IMR-90 (cell line): ENCODE measurements around the gene BCL11B. TPM values are rescaled to one million over a fixed set of nuclear protein-coding genes. Genes with fewer than 3 reads are reported as not detected.

Source experiments
- ATAC-seq: fragments of 200-7000 bp; cut with Tn5 transposase; 2 replicates; pipeline ENCODE4 v1.9.1; 2020; ENCODE audit warnings: low read depth, mild to moderate bottlenecking, moderate library complexity
- BruUV-seq: library from RNA; stranded (reverse); fragments of 400-500 nt; replicated peaks from 2 replicates; lab custom pipeline; 2021; lab: Mats Ljungman, UMichigan
- CTCF ChIA-PET: fragments of 300-600 bp; formaldehyde crosslinking; extraction: SDS; loops from one replicate; lab custom pipeline; 2021; ENCODE audit warnings: antibody characterized with exemption; lab: Yijun Ruan, JAX
- POLR2A ChIA-PET: fragments of 300-600 bp; sonication (Branson Sonifier 250); formaldehyde crosslinking; loops from one replicate; lab custom pipeline; 2022; ENCODE audit warnings: antibody characterized with exemption; ENCODE audit not compliant: unreplicated experiment; lab: Charles Lee
- DNase-seq: peaks from one replicate; pipeline ENCODE4 v3.0.0; 2013
- H2AFZ ChIP-seq: replicated peaks from 2 replicates; pipeline ENCODE3; 2013; ENCODE audit warnings: low read length, mild to moderate bottlenecking; ENCODE audit not compliant: poor library complexity
- H2AK5ac ChIP-seq: 2 replicates; pipeline ENCODE4 v1.6.1; 2013; ENCODE audit warnings: low read depth, low read length, inconsistent platforms
- H2AK9ac ChIP-seq: replicated peaks from 2 replicates; pipeline ENCODE3; 2013; ENCODE audit warnings: mild to moderate bottlenecking, low read depth, low read length, moderate library complexity; ENCODE audit not compliant: poor library complexity
- H2BK120ac ChIP-seq: 2 replicates; pipeline ENCODE4 v1.6.1; 2013; ENCODE audit warnings: low read depth, low read length, inconsistent platforms
- H2BK15ac ChIP-seq: 3 replicates; pipeline ENCODE4 v1.6.1; 2013; ENCODE audit warnings: low read depth, low read length, inconsistent platforms
- H2BK20ac ChIP-seq: 2 replicates; pipeline ENCODE4 v1.6.1; 2013; ENCODE audit warnings: low read depth, mild to moderate bottlenecking, inconsistent platforms, low read length, moderate library complexity
- H2BK5ac ChIP-seq: 2 replicates; pipeline ENCODE4 v1.6.1; 2013; ENCODE audit warnings: mild to moderate bottlenecking, low read depth, low read length, inconsistent platforms; ENCODE audit not compliant: poor library complexity, severe bottlenecking
- H3K14ac ChIP-seq: replicated peaks from 2 replicates; pipeline ENCODE4 v1.6.1; 2013; ENCODE audit warnings: low read depth, low read length, inconsistent platforms
- H3K18ac ChIP-seq: 2 replicates; pipeline ENCODE4 v1.6.1; 2013; ENCODE audit warnings: low read depth, low read length, control low read depth
- H3K23ac ChIP-seq: 2 replicates; pipeline ENCODE4 v1.6.1; 2013; ENCODE audit warnings: low read depth, low read length, inconsistent platforms
- H3K27ac ChIP-seq: 2 replicates; pipeline ENCODE4 v1.5.1; 2013; ENCODE audit warnings: mild to moderate bottlenecking, control low read depth, low read length; ENCODE audit not compliant: insufficient read depth
- H3K27me3 ChIP-seq: 2 replicates; pipeline ENCODE4 v1.6.1; 2013; ENCODE audit warnings: low read length; ENCODE audit not compliant: control insufficient read depth, insufficient read depth
- H3K36me3 ChIP-seq: 2 replicates; pipeline ENCODE4 v1.6.1; 2013; ENCODE audit warnings: low read length, mixed read lengths; ENCODE audit not compliant: control insufficient read depth, insufficient read depth
- H3K4ac ChIP-seq: 2 replicates; pipeline ENCODE4 v1.6.1; 2013; ENCODE audit warnings: low read depth, low read length, inconsistent platforms
- H3K4me1 ChIP-seq: 2 replicates; pipeline ENCODE4 v1.6.1; 2013; ENCODE audit warnings: low read length, mixed read lengths; ENCODE audit not compliant: control insufficient read depth, insufficient read depth
- H3K4me2 ChIP-seq: 2 replicates; pipeline ENCODE4 v1.6.1; 2013; ENCODE audit warnings: low read depth, mild to moderate bottlenecking, control low read depth, low read length, moderate library complexity
- H3K4me3 ChIP-seq: 2 replicates; pipeline ENCODE4 v1.5.1; 2013; ENCODE audit warnings: low read depth, mild to moderate bottlenecking, control low read depth, low read length, moderate library complexity; ENCODE audit not compliant: insufficient read depth
- H3K56ac ChIP-seq: 2 replicates; pipeline ENCODE4 v1.6.1; 2013; ENCODE audit warnings: low read length, inconsistent platforms; ENCODE audit not compliant: insufficient read depth; ENCODE audit errors: extremely low read depth
- H3K79me1 ChIP-seq, 2 experiments: 2 replicates each; pipeline ENCODE4 v1.6.1; 2013; ENCODE audit warnings: low read length in 2 of 2, inconsistent platforms in 1 of 2, low read depth in 1 of 2
- H3K9ac ChIP-seq: 2 replicates; pipeline ENCODE4 v1.6.1; 2013; ENCODE audit warnings: low read depth, low read length, control low read depth
- H3K9me1 ChIP-seq: 2 replicates; pipeline ENCODE4 v1.6.1; 2013; ENCODE audit warnings: low read length, inconsistent platforms; ENCODE audit not compliant: insufficient read depth
- H3K9me3 ChIP-seq: 2 replicates; pipeline ENCODE4 v1.6.1; 2013; ENCODE audit warnings: low read length; ENCODE audit not compliant: control insufficient read depth, insufficient read depth
- H4K20me1 ChIP-seq: 2 replicates; pipeline ENCODE4 v1.6.1; 2013; ENCODE audit warnings: low read length, inconsistent platforms; ENCODE audit not compliant: insufficient read depth
- H4K5ac ChIP-seq: 2 replicates; pipeline ENCODE4 v1.6.1; 2013; ENCODE audit warnings: mild to moderate bottlenecking, low read depth, low read length, control low read depth
- H4K8ac ChIP-seq, 2 experiments: 2 replicates each; pipeline ENCODE4 v1.6.1; 2013; ENCODE audit warnings: low read depth in 2 of 2, low read length in 2 of 2, control low read depth in 1 of 2, inconsistent platforms in 1 of 2
- H4K91ac ChIP-seq: 2 replicates; pipeline ENCODE4 v1.6.1; 2013; ENCODE audit warnings: low read depth, low read length, inconsistent platforms; ENCODE audit not compliant: insufficient read depth
- BHLHE40 ChIP-seq: fragments of 150-350 bp; IDR thresholded peaks from 2 replicates; pipeline ENCODE4 v1.6.1; 2016; ENCODE audit warnings: mild to moderate bottlenecking, low read depth, low read length
- CEBPB ChIP-seq: IDR thresholded peaks from 2 replicates; pipeline ENCODE4 v1.6.1; 2012; ENCODE audit warnings: low read depth, low read length, improper control_type of control experiment
- CHD1 ChIP-seq: IDR thresholded peaks from 2 replicates; pipeline ENCODE4 v1.6.1; 2012; ENCODE audit warnings: low read depth, low read length, improper control_type of control experiment
- FOS ChIP-seq: fragments of 150-350 bp; IDR thresholded peaks from 2 replicates; pipeline ENCODE4 v1.6.1; 2016; ENCODE audit warnings: low read depth, low read length
- MAFK ChIP-seq: IDR thresholded peaks from 2 replicates; pipeline ENCODE4 v1.6.1; 2012; ENCODE audit warnings: low read depth, low read length, improper control_type of control experiment
- MAZ ChIP-seq: IDR thresholded peaks from 2 replicates; pipeline ENCODE4 v1.6.1; 2012; ENCODE audit warnings: low read depth, mild to moderate bottlenecking, low read length, improper control_type of control experiment, moderate library complexity, borderline replicate concordance
- MXI1 ChIP-seq: IDR thresholded peaks from 2 replicates; pipeline ENCODE4 v1.6.1; 2012; ENCODE audit warnings: low read depth, mild to moderate bottlenecking, low read length, moderate library complexity, borderline replicate concordance
- NFE2L2 ChIP-seq: fragments of 150-350 bp; IDR thresholded peaks from 2 replicates; pipeline ENCODE4 v1.6.1; 2016; ENCODE audit warnings: low read depth, mild to moderate bottlenecking, low read length
- POLR2A ChIP-seq: IDR thresholded peaks from 2 replicates; pipeline ENCODE4 v1.6.1; 2012; ENCODE audit warnings: mild to moderate bottlenecking, low read depth, low read length
- RAD21 ChIP-seq: IDR thresholded peaks from 2 replicates; pipeline ENCODE4 v1.6.1; 2012; ENCODE audit warnings: low read length, improper control_type of control experiment
- RCOR1 ChIP-seq: IDR thresholded peaks from 2 replicates; pipeline ENCODE4 v1.6.1; 2012; ENCODE audit warnings: mild to moderate bottlenecking, low read length, improper control_type of control experiment; ENCODE audit not compliant: insufficient replicate concordance
- RFX5 ChIP-seq: IDR thresholded peaks from 2 replicates; pipeline ENCODE4 v1.8.0; 2012; ENCODE audit warnings: low read depth, mild to moderate bottlenecking, low read length, moderate library complexity
- SMC3 ChIP-seq: fragments of 150-350 bp; IDR thresholded peaks from 2 replicates; pipeline ENCODE4 v1.6.1; 2016; ENCODE audit warnings: low read depth, mild to moderate bottlenecking, antibody characterized with exemption, low read length, moderate library complexity
- WGBS, 2 experiments: methylation state at CpG; one replicate each; pipeline versions ENCODE4 v1.1.5 to v1.1.7; 2013; ENCODE audit warnings: missing lambda C conversion rate in 2 of 2; ENCODE audit not compliant: insufficient read length in 1 of 2; ENCODE audit errors: extremely low coverage in 2 of 2; 5-methylcytosine and 5-hydroxymethylcytosine counted together
- dilution Hi-C: fragments of 300-500 bp; cut with HindIII; formaldehyde crosslinking; loops from one replicate; pipeline ENCODE4 v1.14.3; 2018; ENCODE audit warnings: low sequenced_read_pairs; ENCODE audit not compliant: unreplicated experiment
- in situ Hi-C: fragments of 300-500 bp; cut with MboI; formaldehyde crosslinking; loops from 3 replicates; pipeline ENCODE4 v1.14.3; 2019; ENCODE audit warnings: low sequenced_read_pairs, inconsistent platforms, mixed read lengths
- intact Hi-C: fragments of 100-400 bp; cut with micrococcal nuclease; formaldehyde crosslinking; loops from 2 replicates; pipeline ENCODE4 v1.10.0; 2022
- polyA plus RNA-seq, 3 experiments: library from polyadenylated mRNA; depleted of rRNA; stranded (reverse); fragments of >200 nt; gene quantifications; 2 replicates each; pipeline ENCODE4 v1.2.3, GENCODE V29; 2012; ENCODE audit warnings: low replicate concordance in 1 of 3
- total RNA-seq: library from RNA; depleted of rRNA; stranded (reverse); fragments of >200 nt; gene quantifications from 2 replicates; pipeline ENCODE4 v1.2.3, GENCODE V29; 2012
- TF ChIP-seq, protein P1 (sequence below): conservative IDR thresholded peaks from 2 replicates; pipeline ENCODE4 v1.5.1; 2012; ENCODE audit warnings: mild to moderate bottlenecking, low read depth, low read length, improper control_type of control experiment
- TF ChIP-seq, protein P2 (sequence below): fragments of 150-350 bp; IDR thresholded peaks from 2 replicates; pipeline ENCODE4 v1.6.1; 2017; ENCODE audit warnings: mild to moderate bottlenecking, antibody characterized with exemption, low read length, low read depth
- TF ChIP-seq, protein P3 (sequence below): fragments of 150-350 bp; IDR thresholded peaks from 2 replicates; pipeline ENCODE4 v1.6.1; 2016; ENCODE audit warnings: low read depth, mild to moderate bottlenecking, low read length, moderate library complexity, borderline replicate concordance

The BCL11B gene
- total and polyA plus RNA-seq, 2 of the 4 experiments (the other 2 are of a cell fraction) = under 0.01 TPM; not detected in 1

DNA sequence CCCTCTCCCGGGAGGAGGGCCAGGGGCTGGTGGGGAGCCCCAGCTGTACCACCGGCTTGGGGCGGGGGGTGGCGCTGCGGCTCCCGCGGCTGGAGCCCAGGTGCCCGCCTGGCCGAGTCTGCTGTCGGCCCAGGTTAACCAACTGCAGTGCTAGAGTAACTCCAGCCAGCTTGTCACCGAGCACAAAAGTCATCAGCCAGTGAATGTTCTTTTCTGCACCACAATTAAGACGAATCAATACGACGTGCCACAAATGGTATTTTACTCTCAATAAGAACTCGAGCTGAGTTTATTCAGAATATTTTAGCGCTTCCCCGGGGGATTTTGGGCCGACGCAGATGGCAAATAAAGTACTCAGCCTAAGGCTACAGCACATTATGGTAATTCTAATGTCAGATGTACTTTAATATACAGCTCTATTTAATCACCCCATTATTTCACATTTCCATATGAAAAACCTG lies 83.2 kb downstream of the BCL11B start:
- dilution Hi-C loops = no loop called here

More for the DNA sequence above, 83.2 kb downstream of the BCL11B start:
- H4K91ac ChIP-seq = no peak overlapping the region
- H3K23ac ChIP-seq = no peak overlapping the region
- H2AK9ac ChIP-seq = no peak overlapping the region
- no peak overlapping the region for H3K4me3 ChIP-seq
- H2AK5ac ChIP-seq = no peak overlapping the region
- no peak for DNase-seq
- H3K56ac ChIP-seq = no peak overlapping the region
- no peak overlapping the region for H2BK120ac ChIP-seq
- H3K4ac ChIP-seq = no peak overlapping the region
- no peaks in the 10 kb centered on the region for H3K36me3 ChIP-seq
- in situ Hi-C loops = no loop called here
- POLR2A ChIA-PET = no interaction called here
- no peak overlapping the region for H3K14ac ChIP-seq
- peaks cover 22% of the 10 kb centered on the region for H3K9me3 ChIP-seq
- no peaks in the 10 kb centered on the region for H4K20me1 ChIP-seq
- BruUV-seq = no TSS peak
- H4K8ac ChIP-seq = no peak overlapping the region
- H2BK15ac ChIP-seq = no peak overlapping the region
- H3K79me1 ChIP-seq = no peaks in the 10 kb centered on the region
- CTCF ChIA-PET = no interaction called here
- TF ChIP-seq, protein P1, sequence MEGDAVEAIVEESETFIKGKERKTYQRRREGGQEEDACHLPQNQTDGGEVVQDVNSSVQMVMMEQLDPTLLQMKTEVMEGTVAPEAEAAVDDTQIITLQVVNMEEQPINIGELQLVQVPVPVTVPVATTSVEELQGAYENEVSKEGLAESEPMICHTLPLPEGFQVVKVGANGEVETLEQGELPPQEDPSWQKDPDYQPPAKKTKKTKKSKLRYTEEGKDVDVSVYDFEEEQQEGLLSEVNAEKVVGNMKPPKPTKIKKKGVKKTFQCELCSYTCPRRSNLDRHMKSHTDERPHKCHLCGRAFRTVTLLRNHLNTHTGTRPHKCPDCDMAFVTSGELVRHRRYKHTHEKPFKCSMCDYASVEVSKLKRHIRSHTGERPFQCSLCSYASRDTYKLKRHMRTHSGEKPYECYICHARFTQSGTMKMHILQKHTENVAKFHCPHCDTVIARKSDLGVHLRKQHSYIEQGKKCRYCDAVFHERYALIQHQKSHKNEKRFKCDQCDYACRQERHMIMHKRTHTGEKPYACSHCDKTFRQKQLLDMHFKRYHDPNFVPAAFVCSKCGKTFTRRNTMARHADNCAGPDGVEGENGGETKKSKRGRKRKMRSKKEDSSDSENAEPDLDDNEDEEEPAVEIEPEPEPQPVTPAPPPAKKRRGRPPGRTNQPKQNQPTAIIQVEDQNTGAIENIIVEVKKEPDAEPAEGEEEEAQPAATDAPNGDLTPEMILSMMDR = no peak
- TF ChIP-seq RAD21 (no peak), BHLHE40 (no peak), RCOR1 (no peak), MAZ (no peak), MXI1 (no peak), CEBPB (no peak), NFE2L2 (no peak), FOS (no peak), POLR2A (no peak), RFX5 (no peak), MAFK (no peak), CHD1 (no peak), SMC3 (no peak)
- TF ChIP-seq, protein P2, sequence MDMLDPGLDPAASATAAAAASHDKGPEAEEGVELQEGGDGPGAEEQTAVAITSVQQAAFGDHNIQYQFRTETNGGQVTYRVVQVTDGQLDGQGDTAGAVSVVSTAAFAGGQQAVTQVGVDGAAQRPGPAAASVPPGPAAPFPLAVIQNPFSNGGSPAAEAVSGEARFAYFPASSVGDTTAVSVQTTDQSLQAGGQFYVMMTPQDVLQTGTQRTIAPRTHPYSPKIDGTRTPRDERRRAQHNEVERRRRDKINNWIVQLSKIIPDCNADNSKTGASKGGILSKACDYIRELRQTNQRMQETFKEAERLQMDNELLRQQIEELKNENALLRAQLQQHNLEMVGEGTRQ = no peak
- TF ChIP-seq, protein P3, sequence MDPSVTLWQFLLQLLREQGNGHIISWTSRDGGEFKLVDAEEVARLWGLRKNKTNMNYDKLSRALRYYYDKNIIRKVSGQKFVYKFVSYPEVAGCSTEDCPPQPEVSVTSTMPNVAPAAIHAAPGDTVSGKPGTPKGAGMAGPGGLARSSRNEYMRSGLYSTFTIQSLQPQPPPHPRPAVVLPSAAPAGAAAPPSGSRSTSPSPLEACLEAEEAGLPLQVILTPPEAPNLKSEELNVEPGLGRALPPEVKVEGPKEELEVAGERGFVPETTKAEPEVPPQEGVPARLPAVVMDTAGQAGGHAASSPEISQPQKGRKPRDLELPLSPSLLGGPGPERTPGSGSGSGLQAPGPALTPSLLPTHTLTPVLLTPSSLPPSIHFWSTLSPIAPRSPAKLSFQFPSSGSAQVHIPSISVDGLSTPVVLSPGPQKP = no peak
- H3K4me2 ChIP-seq = no peak overlapping the region
- WGBS, 2 experiments = 63% methylated on average over 10 of the region's 19 CpGs; no CpG with 5 or more reads in 1 of the 2 experiments
- H3K27ac ChIP-seq = no peak overlapping the region
- H3K18ac ChIP-seq = no peak overlapping the region
- intact Hi-C loops = no loop called here
- H2BK20ac ChIP-seq = no peak overlapping the region
- no peak overlapping the region for H4K5ac ChIP-seq
- no peaks in the 10 kb centered on the region for H3K27me3 ChIP-seq
- no peak overlapping the region for H2BK5ac ChIP-seq
- no peak overlapping the region for H3K9ac ChIP-seq
- no peak overlapping the region for H2AFZ ChIP-seq
- no peaks in the 10 kb centered on the region for H3K9me1 ChIP-seq
- no peak for ATAC-seq
- no peaks in the 10 kb centered on the region for H3K4me1 ChIP-seq
